Panc1 (cell line): ENCODE results near the gene FREM3. TPM values are rescaled to one million over a fixed set of nuclear protein-coding genes. Genes with fewer than 3 reads are reported as not detected.

Source experiments
- ATAC-seq: fragments of 200-7000 bp; cut with Tn5 transposase; 2 replicates; pipeline ENCODE4 v1.9.1; 2020; ENCODE audit warnings: mild to moderate bottlenecking, moderate library complexity
- BruUV-seq: library from RNA; stranded (reverse); fragments of 400-500 nt; replicated peaks from 2 replicates; lab custom pipeline; 2021; lab: Mats Ljungman, UMichigan
- CTCF ChIA-PET: fragments of 300-600 bp; sonication (Branson Sonifier 250); formaldehyde crosslinking; loops from one replicate; lab custom pipeline; 2022; ENCODE audit warnings: antibody characterized with exemption; lab: Charles Lee
- POLR2A ChIA-PET: fragments of 300-600 bp; sonication (Branson Sonifier 250); formaldehyde crosslinking; loops from one replicate; lab custom pipeline; 2022; ENCODE audit warnings: antibody characterized with exemption; lab: Charles Lee
- DNase-seq: peaks from one replicate; pipeline ENCODE4 v3.0.0-alpha.2; 2010; ENCODE audit warnings: low read depth, low spot score
- H3K27ac ChIP-seq: 2 replicates; pipeline ENCODE4 v1.5.1; 2011; ENCODE audit warnings: mild to moderate bottlenecking, low read length, inconsistent platforms
- H3K27me3 ChIP-seq: fragments of 200-500 bp; sonication (Bioruptor generic); 2 replicates; pipeline ENCODE4 v1.6.0; 2014; ENCODE audit warnings: low read length, inconsistent platforms; ENCODE audit not compliant: control insufficient read depth, insufficient read depth
- H3K36me3 ChIP-seq: fragments of 200-500 bp; sonication (Bioruptor generic); 2 replicates; pipeline ENCODE4 v1.5.1; 2014; ENCODE audit warnings: inconsistent platforms, mild to moderate bottlenecking, low read length, moderate library complexity; ENCODE audit not compliant: control insufficient read depth, insufficient read depth
- H3K4me1 ChIP-seq: 2 replicates; pipeline ENCODE4 v1.5.1; 2011; ENCODE audit warnings: inconsistent platforms, mild to moderate bottlenecking, low read length, moderate library complexity; ENCODE audit not compliant: control insufficient read depth, insufficient read depth
- H3K4me3 ChIP-seq, 2 experiments: 2 replicates each; pipeline ENCODE4 v1.5.1; 2011 to 2012; ENCODE audit warnings: low read depth in 2 of 2, low read length in 2 of 2, mild to moderate bottlenecking in 2 of 2, inconsistent platforms in 1 of 2, moderate library complexity in 1 of 2
- H3K9me3 ChIP-seq: fragments of 200-500 bp; sonication (Bioruptor generic); 2 replicates; pipeline ENCODE4 v1.5.1; 2014; ENCODE audit warnings: low read depth, mild to moderate bottlenecking, inconsistent platforms, low read length, moderate library complexity; ENCODE audit not compliant: control insufficient read depth, insufficient read depth
- CTCF ChIP-seq: fragments of 450-650 bp; IDR thresholded peaks from 2 replicates; pipeline ENCODE4 v1.5.1; 2017; ENCODE audit warnings: mild to moderate bottlenecking
- POLR2AphosphoS5 ChIP-seq: IDR thresholded peaks from 2 replicates; pipeline ENCODE4 v1.6.1; 2012; ENCODE audit warnings: mild to moderate bottlenecking, low read depth, low read length, moderate library complexity
- SIN3A ChIP-seq: IDR thresholded peaks from 2 replicates; pipeline ENCODE4 v1.6.1; 2012; ENCODE audit warnings: low read depth, mild to moderate bottlenecking, low read length, moderate library complexity, borderline replicate concordance; ENCODE audit not compliant: insufficient read depth
- TCF7L2 ChIP-seq: IDR thresholded peaks from 2 replicates; pipeline ENCODE4 v1.6.1; 2011; ENCODE audit warnings: mild to moderate bottlenecking, low read depth, low read length, inconsistent platforms
- in situ Hi-C: cut with HindIII; loops from 2 replicates; pipeline ENCODE4 v1.10.0; 2016; ENCODE audit warnings: low sequenced_read_pairs, low pct_unique_long_range_greater_than_20kb
- intact Hi-C: fragments of 100-400 bp; cut with micrococcal nuclease; formaldehyde crosslinking; loops from one replicate; pipeline ENCODE4 v1.10.0; 2022; ENCODE audit not compliant: unreplicated experiment
- total RNA-seq: library from RNA; stranded (reverse); gene quantifications from one replicate; pipeline ENCODE4 v1.2.1, GENCODE V29; 2021; ENCODE audit not compliant: unreplicated experiment
- TF ChIP-seq, protein P1 (sequence below), 2 experiments: IDR thresholded peaks; 2 replicates each; pipeline ENCODE4 v1.6.1; 2011 to 2012; ENCODE audit warnings: low read depth in 2 of 2, control low read depth in 1 of 2, low read length in 1 of 2, mild to moderate bottlenecking in 1 of 2, moderate library complexity in 1 of 2; ENCODE audit not compliant: insufficient read depth in 1 of 2

FREM3 gene
- total RNA-seq, 1 experiment from 2014 or later, result not detected

DNA sequence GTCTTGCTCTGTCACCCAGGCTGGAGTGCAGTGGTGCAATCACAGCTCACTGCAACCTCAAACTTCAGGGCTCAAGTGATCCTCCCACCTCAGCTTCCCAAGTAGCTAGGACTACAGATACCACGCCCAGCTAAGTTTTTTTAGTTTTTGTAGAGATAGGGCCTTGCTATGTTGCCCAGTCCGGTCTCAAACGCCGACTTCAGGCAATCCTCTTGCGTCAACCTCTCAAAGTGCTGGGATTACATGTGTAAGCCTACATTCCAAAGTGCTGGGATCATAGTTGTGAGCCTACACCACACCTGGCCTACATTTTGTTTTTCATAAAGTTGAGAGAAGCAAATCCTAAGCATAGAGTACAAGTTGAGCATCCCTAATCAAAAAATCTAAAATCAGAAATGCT lies 144.8 kb downstream of the FREM3 start:
- peaks cover 8% of the 10 kb centered on the region for H3K36me3 ChIP-seq
- DNase-seq (no peak), ATAC-seq (no peak)
- no peaks in the 10 kb centered on the region for H3K9me3 ChIP-seq
- no peak overlapping the region for H3K27ac ChIP-seq
- H3K4me1 ChIP-seq, result no peaks in the 10 kb centered on the region
- POLR2A ChIA-PET, result no interaction called here
- in situ Hi-C loops (no loop called here), intact Hi-C loops (no loop called here)
- CTCF ChIA-PET, result no interaction called here
- TF ChIP-seq, protein P1, sequence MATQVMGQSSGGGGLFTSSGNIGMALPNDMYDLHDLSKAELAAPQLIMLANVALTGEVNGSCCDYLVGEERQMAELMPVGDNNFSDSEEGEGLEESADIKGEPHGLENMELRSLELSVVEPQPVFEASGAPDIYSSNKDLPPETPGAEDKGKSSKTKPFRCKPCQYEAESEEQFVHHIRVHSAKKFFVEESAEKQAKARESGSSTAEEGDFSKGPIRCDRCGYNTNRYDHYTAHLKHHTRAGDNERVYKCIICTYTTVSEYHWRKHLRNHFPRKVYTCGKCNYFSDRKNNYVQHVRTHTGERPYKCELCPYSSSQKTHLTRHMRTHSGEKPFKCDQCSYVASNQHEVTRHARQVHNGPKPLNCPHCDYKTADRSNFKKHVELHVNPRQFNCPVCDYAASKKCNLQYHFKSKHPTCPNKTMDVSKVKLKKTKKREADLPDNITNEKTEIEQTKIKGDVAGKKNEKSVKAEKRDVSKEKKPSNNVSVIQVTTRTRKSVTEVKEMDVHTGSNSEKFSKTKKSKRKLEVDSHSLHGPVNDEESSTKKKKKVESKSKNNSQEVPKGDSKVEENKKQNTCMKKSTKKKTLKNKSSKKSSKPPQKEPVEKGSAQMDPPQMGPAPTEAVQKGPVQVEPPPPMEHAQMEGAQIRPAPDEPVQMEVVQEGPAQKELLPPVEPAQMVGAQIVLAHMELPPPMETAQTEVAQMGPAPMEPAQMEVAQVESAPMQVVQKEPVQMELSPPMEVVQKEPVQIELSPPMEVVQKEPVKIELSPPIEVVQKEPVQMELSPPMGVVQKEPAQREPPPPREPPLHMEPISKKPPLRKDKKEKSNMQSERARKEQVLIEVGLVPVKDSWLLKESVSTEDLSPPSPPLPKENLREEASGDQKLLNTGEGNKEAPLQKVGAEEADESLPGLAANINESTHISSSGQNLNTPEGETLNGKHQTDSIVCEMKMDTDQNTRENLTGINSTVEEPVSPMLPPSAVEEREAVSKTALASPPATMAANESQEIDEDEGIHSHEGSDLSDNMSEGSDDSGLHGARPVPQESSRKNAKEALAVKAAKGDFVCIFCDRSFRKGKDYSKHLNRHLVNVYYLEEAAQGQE (IDR thresholded peaks at IDR 0.05; ENCODE audit: insufficient read depth in 1 of 2, low read depth in 2 of 2, low read length in 1 of 2), result no peak
- TF ChIP-seq SIN3A, result no peak
- no peak for TF ChIP-seq POLR2AphosphoS5
- no peak for TF ChIP-seq TCF7L2
- no peak for TF ChIP-seq CTCF
- H3K27me3 ChIP-seq, result no peaks in the 10 kb centered on the region
- no peak overlapping the region for H3K4me3 ChIP-seq
- BruUV-seq, result no TSS peak

GRCh38 chr4:143554728-143555597 lies 145.5 kb downstream of the FREM3 start:
- Histone ChIP-seq H3K4me1 (no peaks in the 10 kb centered on the region), H3K9me3 (no peaks in the 10 kb centered on the region), H3K36me3 (peaks cover 8% of the 10 kb centered on the region), H3K4me3 (no peak overlapping the region), H3K27me3 (no peaks in the 10 kb centered on the region), H3K27ac (no peak overlapping the region)
- TF ChIP-seq SIN3A (no peak), CTCF (no peak), POLR2AphosphoS5 (no peak), TCF7L2 (no peak)
- TF ChIP-seq, protein P1 (IDR thresholded peaks at IDR 0.05; ENCODE audit: insufficient read depth in 1 of 2, low read depth in 2 of 2, low read length in 1 of 2), result no peak
- in situ Hi-C loops, result no loop called here
- ATAC-seq (no peak), DNase-seq (no peak)
- BruUV-seq, result no TSS peak
- CTCF ChIA-PET, result no interaction called here
- intact Hi-C loops, result no loop called here
- POLR2A ChIA-PET, result no interaction called here
